Astrocyte of the spinal cord (primary cell): ENCODE data around the gene DELE1.

ENCODE experiments used
- DNase-seq: peaks from one replicate; pipeline ENCODE4 v3.0.0; 2011; ENCODE audit warnings: low read depth, low spot score
- H3K4me3 ChIP-seq: 2 replicates; pipeline ENCODE4 v1.5.1; 2011; ENCODE audit warnings: low read depth, mild to moderate bottlenecking, low read length, moderate library complexity
- in situ Hi-C: cut with HindIII; loops from 2 replicates; pipeline ENCODE4 v1.10.0; 2017; ENCODE audit warnings: low sequenced_read_pairs
- TF ChIP-seq, protein P1 (sequence below): IDR thresholded peaks from 2 replicates; pipeline ENCODE4 v1.5.1; 2012; ENCODE audit warnings: low read depth, mild to moderate bottlenecking, low read length, inconsistent platforms

DELE1 gene

DNA sequence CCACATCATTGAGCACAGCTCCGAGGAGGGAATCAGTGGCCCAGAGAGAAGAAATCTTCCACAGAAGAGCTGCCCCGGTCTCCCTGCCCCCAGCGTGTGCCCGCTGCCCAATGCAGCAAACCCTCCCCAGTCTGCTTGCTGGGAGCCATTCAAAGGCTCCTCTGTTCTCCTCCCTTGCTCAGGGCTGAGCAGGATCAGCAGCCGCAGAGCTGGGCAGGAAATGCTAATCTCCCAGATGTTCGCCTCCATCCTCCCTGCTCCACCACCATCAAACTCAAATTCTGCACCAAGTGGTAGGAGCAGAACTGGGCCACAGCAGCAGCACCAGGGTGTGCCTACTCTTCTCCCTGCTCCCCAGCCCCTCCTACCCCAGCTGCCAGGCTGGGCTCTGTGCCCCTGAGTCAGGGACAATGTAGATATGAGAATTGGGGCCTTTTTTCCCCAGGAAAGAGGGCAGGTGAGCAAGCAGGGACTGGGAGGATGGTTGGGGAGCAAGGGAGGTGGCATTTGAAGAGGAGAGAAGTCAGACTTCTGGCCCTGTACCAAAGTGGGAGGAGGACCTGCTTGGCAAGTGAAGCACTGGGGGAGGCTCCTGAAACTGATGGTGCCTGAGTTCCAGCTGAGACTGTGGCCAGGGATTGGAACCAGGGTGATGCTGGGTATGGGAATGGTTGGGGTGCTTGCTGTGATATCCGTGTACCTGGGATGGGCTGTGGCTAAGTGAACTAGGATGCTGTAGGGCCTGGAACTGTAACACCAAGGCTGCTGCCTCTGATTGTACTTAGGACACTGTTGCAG is 43.5 kb upstream of the DELE1 start:
- TF ChIP-seq, protein P1, sequence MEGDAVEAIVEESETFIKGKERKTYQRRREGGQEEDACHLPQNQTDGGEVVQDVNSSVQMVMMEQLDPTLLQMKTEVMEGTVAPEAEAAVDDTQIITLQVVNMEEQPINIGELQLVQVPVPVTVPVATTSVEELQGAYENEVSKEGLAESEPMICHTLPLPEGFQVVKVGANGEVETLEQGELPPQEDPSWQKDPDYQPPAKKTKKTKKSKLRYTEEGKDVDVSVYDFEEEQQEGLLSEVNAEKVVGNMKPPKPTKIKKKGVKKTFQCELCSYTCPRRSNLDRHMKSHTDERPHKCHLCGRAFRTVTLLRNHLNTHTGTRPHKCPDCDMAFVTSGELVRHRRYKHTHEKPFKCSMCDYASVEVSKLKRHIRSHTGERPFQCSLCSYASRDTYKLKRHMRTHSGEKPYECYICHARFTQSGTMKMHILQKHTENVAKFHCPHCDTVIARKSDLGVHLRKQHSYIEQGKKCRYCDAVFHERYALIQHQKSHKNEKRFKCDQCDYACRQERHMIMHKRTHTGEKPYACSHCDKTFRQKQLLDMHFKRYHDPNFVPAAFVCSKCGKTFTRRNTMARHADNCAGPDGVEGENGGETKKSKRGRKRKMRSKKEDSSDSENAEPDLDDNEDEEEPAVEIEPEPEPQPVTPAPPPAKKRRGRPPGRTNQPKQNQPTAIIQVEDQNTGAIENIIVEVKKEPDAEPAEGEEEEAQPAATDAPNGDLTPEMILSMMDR, result no peak
- no peak for DNase-seq
- in situ Hi-C loops, result no loop called here
- H3K4me3 ChIP-seq, result no peak overlapping the region

GRCh38 chr5:141880961-141881801 is 42.5 kb upstream of the DELE1 start:
- TF ChIP-seq, protein P1, result no peak
- no peak overlapping the region for H3K4me3 ChIP-seq
- in situ Hi-C loops, result no loop called here
- DNase-seq, result no peak

GRCh38 chr5:141881886-141882285 is 41.8 kb upstream of the DELE1 start:
- DNase-seq, result no peak
- H3K4me3 ChIP-seq, result no peak overlapping the region
- TF ChIP-seq, protein P1, result no peak
- in situ Hi-C loops, result no loop called here

DNA sequence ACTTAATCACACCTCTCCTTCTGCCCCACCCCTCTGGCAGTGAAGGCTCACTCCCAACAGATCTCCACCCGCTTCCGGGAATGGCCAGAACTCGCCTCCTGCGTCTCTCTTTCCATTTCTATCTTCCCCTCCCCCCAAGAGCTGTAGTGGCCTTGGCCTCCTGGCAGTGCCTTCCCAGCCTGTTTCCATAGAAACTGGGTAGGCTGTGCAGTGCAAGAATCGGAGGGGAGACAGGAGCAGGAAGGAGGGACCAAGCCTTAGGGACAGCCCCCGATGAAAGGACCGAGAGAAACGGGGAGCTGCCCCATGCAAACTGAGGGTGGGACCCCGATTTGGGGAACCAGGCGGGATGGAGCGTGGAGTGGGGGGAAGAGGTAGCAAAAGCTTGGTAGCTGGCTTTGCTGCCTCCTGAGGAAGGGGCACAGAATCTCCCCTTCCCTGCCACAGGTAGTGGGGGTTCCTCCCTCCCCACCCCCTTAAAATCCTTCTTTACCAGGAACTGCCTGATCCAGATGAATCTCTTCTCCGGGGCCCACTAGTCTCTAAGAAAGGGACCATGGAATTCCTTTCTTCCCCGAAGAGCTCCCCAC is 41.0 kb upstream of the DELE1 start:
- TF ChIP-seq, protein P1, result no peak
- in situ Hi-C loops, result no loop called here
- H3K4me3 ChIP-seq, result no peak overlapping the region
- no peak for DNase-seq

DNA sequence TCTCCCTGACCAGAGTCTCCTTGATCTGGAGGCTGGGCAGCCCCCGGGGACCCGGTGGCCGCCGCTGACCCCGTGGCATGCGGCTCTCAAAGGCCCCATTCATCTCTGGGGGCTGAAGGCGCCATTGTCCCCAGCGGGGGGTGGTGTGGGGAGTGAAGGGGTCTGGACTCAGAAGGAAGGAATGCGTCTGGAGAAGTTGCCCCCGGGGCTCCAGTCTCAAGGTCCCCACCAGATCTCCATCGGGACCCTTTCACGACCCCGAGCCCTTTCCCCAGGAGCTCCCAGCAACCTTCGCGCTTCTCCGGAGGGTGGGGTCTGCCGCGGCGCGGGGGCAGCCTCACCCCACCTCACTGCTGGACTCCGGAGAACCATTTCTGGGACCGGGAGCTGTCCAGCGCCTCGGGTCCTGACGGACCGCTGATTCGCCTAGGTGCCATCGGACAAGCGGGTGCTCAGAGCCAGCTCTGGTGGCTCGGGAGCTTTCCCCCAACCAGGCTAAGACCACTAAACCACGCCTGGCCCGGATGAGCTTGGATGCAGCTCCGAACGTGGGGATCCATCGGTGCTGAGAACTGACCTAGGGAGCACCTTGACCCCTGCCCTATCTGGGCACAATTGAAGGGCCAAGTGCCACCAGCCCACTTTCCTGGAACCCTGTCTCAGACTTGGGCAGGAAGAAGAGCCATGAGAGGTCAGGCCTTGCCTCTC is 40.3 kb upstream of the DELE1 start:
- no peak for DNase-seq
- H3K4me3 ChIP-seq, result no peak overlapping the region
- in situ Hi-C loops, result no loop called here
- TF ChIP-seq, protein P1, result no peak

DNA sequence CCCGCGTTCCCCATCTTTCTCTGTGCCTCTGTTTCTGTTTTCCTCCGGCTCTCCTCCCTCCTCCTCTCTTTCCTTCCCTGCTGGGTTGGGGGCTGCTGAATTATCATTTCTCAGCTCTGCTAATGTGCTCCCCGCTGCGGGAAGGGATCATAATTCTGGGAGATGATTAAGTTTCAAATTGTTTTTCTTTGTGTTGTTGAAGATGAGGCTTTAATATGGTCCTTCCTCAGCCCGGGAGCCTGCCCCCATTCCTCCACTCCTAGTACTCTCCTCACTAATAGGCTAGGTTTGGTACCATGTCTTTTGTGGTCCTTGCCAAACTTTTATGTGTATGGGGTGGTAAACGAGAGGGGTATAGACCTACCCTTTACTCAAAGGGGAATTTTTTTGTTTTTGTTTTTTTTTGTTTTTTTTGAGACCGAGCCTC is 39.8 kb upstream of the DELE1 start:
- TF ChIP-seq, protein P1, result no peak
- in situ Hi-C loops, result no loop called here
- H3K4me3 ChIP-seq, result no peak overlapping the region

More for the DNA sequence above, 39.8 kb upstream of the DELE1 start:
- no peak for DNase-seq
